Glomerular visceral epithelial cell (primary cell): Measurements from ENCODE around the gene LAD1.

ENCODE experiments used
- DNase-seq: peaks from one replicate; pipeline ENCODE4 v3.0.0-alpha.2; 2016; ENCODE audit errors: extremely low spot score

Gene LAD1

DNA sequence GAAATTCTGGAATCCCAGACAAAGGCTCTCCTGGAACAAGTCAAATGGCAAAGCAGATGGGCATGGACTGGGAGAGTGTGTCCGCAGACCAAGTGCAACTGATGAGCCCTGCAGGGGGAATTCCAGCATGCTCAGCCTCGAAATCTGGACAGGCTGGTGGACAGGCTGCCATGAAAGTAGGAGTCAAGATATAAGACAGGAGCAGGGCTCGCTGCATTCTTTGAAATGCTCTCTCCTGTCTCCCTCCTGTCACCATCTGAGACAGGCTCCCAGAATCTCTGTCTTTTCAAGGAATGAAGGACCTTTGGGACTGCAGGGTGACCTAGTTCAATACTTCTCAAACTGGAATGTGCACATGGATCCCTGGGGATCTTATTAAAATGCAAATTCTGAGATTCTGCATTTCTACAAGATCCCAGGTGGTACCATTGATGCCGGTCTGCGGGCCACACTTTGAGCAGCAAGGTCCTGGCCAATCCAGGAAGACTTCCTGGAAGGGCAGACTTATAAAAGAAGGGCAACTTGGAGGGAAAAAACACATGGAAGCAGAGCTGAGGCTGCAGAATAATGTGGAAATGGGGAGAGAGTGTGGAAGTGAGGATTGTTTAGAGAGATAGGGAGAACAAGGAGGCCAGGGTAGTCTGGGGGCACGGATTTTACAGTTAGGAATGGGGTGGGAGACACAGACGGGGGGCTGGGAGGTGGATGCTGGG is 51.5 kb downstream of the LAD1 start:
- no peak for DNase-seq

DNA sequence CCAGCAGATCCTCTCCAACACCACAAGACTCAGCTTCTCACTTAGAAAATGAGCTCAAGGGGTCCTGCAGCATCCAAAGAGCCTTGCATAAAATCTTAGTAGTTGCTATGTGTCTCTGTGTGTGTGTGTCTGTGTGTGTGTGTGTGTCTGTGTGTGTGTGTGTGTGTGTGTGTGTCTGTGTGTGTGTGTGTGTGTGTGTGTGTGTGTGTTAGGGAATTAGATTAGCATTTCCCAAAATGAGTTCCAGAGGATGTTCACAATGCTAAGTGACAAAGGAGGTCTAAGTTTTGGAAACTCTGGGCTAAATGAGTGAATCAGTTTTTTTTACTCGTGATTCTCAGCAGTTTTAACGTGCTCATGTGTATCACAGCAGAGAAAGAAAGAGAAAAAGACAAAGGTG is 52.1 kb downstream of the LAD1 start:
- no peak for DNase-seq

DNA sequence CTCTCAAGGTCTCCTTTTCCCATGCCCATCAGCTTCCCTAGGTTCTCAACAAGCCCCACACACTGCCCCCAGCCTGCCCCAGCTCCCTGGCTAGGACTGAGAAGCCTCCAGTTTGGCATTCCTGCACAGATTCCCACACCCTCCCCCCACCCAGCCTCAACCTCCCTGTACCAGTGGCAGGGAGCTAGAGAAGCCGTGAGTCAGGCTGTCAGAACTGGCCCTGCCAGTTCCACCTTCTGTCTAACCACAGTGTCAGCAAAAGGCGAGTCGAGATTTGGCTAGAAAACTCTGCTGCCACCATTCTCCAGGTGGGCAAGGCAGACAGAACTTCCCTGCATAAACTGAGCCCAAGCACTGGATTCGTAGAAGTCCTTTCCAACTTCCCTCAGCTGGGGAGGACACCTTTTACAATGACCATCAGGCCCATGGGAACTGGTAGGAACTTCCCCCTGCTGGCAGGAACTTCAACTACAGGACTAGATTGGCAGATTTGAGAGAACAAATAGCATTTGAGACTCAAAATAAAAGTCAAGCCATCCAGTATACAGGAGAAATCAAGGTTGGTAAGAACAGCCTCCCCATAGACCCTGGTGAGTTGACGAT is 52.7 kb downstream of the LAD1 start:
- DNase-seq, result peak; percentile 55

DNA sequence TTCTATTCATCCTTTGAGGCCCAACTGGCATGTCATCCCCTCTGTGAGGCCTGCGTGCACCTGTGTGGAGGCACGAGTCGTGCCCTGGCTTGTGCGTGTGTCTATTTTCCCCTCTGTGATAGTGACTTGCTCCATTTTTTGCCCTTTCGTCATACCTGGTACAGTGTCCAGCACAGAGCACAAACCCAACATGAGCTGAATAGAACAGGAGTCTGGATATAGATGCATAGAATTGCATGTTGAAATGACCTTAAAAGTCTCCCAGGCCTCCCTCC is 54.1 kb downstream of the LAD1 start:
- no peak for DNase-seq

DNA sequence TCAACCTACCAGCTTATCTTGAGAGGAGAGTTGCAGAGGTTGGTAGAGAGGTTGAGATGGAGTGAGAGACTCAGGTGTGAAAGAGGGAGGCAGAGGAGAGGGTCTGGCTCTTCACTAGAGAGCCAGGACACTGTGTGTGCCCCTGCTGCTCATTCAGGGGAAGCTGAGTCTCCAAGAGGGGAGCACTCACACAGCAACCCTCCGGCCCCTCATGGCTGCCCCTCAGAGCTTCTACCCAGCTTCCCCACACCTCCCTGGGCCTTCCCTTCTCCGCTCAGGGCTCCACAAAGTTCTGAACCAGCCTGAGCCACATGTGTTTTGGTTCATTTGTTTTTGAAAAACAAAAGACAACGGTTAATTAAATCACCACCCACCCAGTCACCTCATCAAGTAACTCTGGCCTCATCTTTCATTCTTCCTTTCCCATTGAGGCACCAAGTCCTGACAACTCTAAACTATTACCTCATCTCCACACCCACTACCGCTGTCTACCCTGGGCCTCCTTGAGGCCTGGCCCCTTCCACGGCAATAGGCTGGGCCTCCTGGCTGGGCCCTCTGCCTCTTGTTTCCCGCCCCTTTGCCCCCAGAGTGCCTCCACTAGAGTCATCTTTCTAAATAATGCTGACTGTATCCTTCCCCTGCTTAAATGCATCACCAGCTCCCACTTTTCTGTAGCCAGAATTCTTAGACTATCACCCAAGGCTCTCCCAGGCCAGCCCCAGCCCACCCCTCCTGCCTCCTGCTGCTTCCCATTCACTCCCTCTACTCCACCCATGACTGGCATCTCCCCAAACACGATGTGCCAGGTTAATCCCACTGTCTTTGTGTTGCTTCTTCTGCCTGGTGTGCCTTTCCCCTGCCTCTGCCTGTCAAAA is 54.7 kb downstream of the LAD1 start:
- DNase-seq, result no peak

DNA sequence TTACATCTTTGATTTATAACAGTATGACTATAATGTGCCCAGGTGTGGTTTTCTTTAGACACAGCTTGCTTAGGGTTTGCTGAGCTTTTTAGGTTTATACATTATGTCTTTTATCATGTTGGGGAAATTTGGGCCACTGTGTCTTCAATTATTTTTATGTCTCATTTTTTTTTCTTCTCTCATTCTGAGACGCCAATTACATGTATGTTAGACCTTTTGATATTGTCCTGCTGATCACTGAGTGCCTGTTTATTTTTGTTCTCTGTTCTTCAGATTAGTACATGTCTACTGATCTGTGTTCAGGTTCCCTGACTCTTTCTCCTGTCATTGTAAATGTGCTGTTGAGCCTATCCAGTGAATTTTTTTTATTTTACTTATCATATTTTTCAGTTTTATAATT is 57.7 kb downstream of the LAD1 start:
- DNase-seq, result no peak

DNA sequence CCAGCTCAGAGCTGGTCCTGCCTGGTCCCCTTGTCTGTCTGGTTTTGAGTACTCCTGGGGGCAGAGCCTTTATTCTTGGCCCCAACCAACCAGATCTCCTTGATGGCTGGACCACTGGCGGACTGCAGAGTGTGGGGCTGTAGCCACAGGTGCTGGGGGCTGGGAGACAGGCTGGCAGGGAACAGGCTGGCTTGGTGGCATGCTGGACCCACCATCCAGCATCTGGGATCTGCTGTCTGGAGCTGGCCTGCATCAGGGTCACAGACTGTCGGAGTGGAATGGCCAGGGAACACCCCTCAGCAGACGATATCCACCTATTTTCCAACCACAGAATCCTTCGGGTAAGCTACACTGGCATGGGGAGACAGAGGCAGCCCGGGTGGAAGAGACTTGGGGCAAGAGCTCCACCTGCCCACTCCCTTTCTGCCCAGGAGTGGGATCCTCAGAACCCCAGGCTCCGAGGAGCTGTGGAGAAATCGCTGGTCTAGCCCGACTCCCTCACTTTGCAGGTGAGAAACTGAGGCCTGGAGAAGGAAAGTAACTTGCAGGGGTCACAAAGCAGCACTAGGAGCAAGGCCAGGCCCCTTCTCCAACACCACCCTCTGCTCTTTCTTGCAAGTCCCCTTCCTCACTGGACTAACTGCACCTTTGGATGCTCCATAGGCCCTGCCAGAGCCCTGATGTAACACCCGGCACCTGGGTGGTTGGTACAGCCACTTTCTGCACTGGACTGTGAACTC is 62.2 kb downstream of the LAD1 start:
- DNase-seq, result no peak

DNA sequence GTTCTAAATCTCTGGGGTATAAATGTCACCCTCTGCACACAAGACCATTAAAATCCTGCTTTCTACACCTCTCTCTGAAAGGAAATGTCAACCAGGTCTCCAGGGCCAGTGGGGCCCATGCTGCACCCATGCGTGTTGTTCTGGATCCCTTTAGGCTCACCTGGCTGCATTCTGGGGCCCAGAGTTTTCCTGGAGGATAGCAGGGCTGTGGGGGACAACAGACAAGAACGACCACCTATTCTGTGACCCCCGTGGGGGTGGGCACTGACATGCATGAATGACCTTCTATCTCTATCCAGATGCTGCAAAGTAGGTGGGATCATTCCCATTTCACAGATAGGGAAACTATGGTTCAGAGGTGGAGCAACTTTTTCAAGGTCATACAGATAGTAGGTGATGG is 63.2 kb downstream of the LAD1 start:
- DNase-seq, result no peak

DNA sequence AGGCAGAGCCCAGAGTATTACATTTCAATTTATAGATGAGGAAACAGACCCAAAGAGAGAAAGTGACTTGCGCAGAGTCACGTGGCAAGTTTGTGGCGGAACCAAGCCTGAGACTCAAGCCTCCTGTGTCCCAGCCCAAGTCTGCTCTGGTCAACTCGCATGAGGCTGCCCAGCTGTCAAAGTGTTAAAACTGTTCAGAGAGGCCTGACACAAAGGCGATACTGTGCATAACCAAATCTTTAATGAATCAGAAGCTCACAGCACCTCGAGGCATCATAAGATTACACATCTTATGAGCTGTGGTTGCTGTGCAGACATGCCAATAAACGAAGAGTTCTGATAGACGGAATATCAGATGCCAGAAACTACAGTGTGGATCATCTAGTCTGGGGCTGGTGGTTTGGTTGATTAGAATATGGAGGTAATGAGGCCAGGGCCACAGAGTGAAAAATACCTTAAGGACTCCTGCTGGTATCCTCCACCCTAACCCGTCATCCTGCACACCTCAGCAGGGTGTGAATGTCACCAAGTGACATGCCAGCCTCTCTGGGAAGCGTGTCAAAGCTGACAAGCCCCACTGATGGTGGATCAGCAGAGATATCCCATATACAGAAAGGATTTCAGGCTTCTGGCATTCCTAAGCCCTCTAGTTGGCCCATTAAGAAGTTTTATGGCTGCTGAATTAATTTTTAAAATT is 63.8 kb downstream of the LAD1 start:
- no peak for DNase-seq

DNA sequence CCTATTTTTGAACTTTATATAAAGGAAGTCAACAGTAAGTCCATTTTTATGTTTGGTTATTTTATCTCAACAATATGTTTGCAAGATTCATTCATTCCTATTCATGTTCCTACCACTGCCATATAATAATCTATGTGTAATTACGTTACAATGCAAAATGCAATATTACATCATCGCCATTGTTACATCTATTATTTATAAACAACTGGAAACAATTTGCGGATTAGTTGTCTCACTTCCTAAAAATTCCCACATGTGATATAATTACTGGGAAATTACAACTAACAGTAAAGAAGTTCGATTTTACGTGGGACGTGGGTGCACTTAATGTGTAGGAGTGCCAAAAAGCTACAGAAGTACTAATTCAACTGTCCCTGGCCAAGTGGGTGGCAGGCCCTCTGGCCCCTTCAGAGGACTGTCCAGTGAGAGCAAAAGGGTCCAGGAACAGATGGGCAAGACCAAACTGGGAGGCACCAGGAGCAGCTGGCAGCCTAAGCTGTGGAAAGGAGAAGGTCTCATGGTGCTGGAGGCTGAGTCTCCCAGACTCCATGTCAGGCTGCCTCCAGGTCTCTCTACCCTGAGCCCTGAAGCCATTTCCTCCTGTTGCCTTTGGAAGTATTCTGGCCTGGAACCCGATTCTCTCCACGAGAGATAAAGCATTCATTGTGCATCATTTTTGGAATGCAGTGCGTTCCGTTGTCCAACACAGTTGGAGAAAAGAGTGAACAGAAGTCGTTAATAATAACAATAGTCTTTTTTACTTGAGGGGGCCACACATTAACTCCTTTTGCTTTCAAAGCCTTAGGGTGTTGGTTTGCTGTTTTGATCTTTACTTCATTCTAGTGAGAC is 64.6 kb downstream of the LAD1 start:
- no peak for DNase-seq

DNA sequence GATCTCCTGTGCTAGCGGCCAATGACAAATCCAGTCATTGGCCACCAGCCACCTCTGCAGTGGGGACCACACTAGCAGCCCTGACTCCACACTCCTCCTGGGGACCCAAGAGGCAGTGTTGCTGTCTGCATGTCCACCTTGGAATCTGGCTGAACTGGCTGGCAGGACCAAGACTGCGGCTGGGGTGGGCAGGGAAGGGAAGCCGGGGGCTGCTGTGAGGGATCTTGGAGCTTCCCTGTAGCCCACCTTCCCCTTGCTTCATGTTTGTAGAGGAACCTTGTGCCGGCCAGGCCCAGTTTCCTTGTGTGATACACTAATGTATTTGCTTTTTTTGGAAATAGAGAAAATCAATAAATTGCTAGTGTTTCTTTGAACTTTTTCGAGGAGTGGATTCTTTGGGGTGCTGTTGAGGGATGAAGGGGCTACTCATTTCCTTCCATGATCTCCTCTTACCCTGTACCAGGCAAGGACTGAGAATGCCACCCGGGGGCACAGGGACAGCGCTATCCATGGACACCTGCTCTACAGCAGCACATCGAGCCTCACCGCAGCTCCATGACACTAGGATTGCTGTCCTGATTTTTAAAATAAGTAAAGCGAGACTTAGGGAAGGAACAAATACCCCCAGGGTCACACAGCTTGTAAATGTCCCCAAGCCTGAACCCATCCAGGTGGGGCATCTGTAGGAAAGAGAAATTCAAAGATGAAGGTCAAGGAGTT is 66.3 kb downstream of the LAD1 start:
- no peak for DNase-seq

DNA sequence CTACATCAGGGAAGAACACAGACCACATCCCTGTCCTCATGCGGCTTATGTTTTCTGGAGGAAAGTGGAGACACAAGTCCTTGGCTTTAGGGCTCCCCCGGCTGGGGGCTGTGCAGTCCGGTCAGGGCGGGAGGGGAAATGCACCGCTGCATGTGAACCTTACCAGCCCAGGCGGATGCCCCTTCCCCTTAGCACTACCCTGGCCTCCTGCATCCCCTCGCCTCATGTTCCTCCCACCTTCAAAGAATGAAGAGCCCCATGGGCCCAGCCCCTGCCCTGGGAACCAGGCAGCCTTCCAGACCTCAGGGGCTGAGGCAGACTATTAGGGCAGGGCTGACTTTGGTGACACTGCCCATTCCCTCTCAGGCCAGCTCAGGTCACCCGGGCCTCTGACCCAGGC is 67.1 kb downstream of the LAD1 start:
- DNase-seq, result no peak

DNA sequence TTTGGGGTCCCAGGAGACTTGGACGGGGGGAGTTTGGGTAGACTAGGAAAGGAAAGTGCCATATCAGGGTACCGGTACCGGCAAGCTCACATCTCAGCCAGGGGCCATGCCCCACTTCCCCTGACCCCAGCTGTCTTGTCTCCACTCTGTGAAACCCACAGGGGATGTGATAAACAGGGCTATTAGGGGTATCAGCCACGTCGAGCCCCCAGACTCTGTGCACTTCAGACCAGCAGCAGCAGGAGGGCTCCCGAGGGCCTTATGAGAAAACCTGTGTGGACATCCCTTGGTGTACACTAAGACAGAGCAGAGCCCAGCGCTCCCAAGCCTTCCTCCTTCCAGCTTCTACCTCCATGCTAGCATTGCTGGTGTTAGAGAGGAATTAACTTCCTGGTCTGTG is 68.0 kb downstream of the LAD1 start:
- DNase-seq, result no peak
